A673 (cell line): ENCODE data around the gene GALNT10.

ENCODE experiments used
- EZH2 ChIP-seq: fragments of 200-600 bp; sonication (generic); IDR thresholded peaks from 2 replicates; pipeline ENCODE4 v1.6.1; 2017; ENCODE audit warnings: borderline replicate concordance, low read depth, mild to moderate bottlenecking, mixed read lengths, antibody characterized with exemption, low read length; ENCODE audit not compliant: poor library complexity, severe bottlenecking
- TF ChIP-seq, protein P1 (sequence below): fragments of 300-800, 200-600 bp; sonication (generic); conservative IDR thresholded peaks from 2 replicates; pipeline ENCODE4 v1.5.1; 2017; ENCODE audit warnings: low read depth, mild to moderate bottlenecking, antibody characterized with exemption, low read length, moderate library complexity, mixed read lengths

DNA sequence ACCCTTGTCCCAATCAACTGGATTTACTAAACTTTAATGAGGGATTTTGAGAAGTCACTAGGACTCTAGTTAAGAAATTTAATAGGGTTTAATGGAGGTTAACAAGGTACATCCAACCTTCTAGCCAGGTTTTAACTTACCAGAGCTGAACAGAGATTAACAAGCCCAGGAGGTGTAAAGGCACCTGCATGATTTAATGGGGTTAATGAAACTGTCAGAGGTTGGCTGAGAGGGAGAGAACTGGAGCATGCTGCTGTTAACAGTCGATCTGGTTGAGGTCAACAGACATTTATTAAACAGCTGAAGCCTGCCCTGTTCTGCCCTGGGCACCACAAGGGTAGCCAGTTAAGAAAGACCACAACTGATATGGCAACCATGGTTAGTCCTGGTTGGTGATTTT lies 273.9 kb downstream of the GALNT10 start:
- TF ChIP-seq, protein P1, sequence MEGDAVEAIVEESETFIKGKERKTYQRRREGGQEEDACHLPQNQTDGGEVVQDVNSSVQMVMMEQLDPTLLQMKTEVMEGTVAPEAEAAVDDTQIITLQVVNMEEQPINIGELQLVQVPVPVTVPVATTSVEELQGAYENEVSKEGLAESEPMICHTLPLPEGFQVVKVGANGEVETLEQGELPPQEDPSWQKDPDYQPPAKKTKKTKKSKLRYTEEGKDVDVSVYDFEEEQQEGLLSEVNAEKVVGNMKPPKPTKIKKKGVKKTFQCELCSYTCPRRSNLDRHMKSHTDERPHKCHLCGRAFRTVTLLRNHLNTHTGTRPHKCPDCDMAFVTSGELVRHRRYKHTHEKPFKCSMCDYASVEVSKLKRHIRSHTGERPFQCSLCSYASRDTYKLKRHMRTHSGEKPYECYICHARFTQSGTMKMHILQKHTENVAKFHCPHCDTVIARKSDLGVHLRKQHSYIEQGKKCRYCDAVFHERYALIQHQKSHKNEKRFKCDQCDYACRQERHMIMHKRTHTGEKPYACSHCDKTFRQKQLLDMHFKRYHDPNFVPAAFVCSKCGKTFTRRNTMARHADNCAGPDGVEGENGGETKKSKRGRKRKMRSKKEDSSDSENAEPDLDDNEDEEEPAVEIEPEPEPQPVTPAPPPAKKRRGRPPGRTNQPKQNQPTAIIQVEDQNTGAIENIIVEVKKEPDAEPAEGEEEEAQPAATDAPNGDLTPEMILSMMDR: no peak
- no peak for TF ChIP-seq EZH2
